SK-N-SH (cell line): ENCODE measurements around the gene NKAIN4. TPM values are rescaled to one million over a fixed set of nuclear protein-coding genes. Genes with fewer than 3 reads are reported as not detected.

ENCODE experiments used
- CTCF ChIA-PET: fragments of 300-600, 350-600 bp; formaldehyde crosslinking; extraction: SDS; loops from one replicate; lab custom pipeline; 2021; lab: Yijun Ruan, JAX
- POLR2A ChIA-PET: fragments of 350-600 bp; sonication (Branson Sonifier 250); formaldehyde crosslinking; extraction: SDS; loops from one replicate; lab custom pipeline; 2020; ENCODE audit warnings: antibody characterized with exemption, inconsistent platforms; lab: Yijun Ruan, JAX
- DNase-seq: peaks from one replicate; pipeline ENCODE4 v3.0.0; 2012
- H2AFZ ChIP-seq: fragments of 200-600 bp; sonication (generic); 2 replicates; pipeline ENCODE4 v1.8.1; 2016; ENCODE audit warnings: antibody characterized with exemption, mild to moderate bottlenecking, low read depth
- H3F3A ChIP-seq: fragments of 200-600 bp; sonication (generic); replicated peaks from 2 replicates; pipeline ENCODE3; 2016; ENCODE audit warnings: antibody characterized with exemption, mild to moderate bottlenecking; ENCODE audit not compliant: insufficient read depth
- H3K27ac ChIP-seq, 2 experiments: fragments of 200-500 bp in 1 of 2; fragments of 200-600 bp in 1 of 2; sonication (Bioruptor generic) in 1 of 2; sonication (generic), shearing (Covaris generic) in 1 of 2; 2 replicates each; pipeline versions ENCODE4 v1.5.1 to v1.6.1; 2014 to 2016; ENCODE audit warnings: low read depth in 2 of 2, inconsistent platforms in 1 of 2, low read length in 1 of 2, mild to moderate bottlenecking in 1 of 2, mixed read lengths in 1 of 2
- H3K27me3 ChIP-seq: fragments of 200-600 bp; sonication (generic), shearing (Covaris generic); 2 replicates; pipeline ENCODE4 v1.6.1; 2016; ENCODE audit warnings: mixed run types; ENCODE audit not compliant: insufficient read depth
- H3K36me3 ChIP-seq, 2 experiments: fragments of 200-500 bp in 1 of 2; fragments of 200-600 bp in 1 of 2; sonication (Bioruptor generic) in 1 of 2; sonication (generic) in 1 of 2; replicated peaks in 1 of 2; 2 replicates each; pipeline versions ENCODE3 to v1.5.1; 2014 to 2016; ENCODE audit warnings: low read length in 1 of 2, mild to moderate bottlenecking in 1 of 2; ENCODE audit not compliant: insufficient read depth in 2 of 2, control insufficient read depth in 1 of 2
- H3K4me1 ChIP-seq, 2 experiments: fragments of 200-500 bp in 1 of 2; fragments of 200-600 bp in 1 of 2; sonication (Bioruptor generic) in 1 of 2; sonication (generic), shearing (Covaris generic) in 1 of 2; 2 replicates each; pipeline versions ENCODE4 v1.5.1 to v1.6.1; 2014 to 2016; ENCODE audit warnings: low read depth in 1 of 2, low read length in 1 of 2, mixed run types in 1 of 2; ENCODE audit not compliant: insufficient read depth in 2 of 2, control insufficient read depth in 1 of 2
- H3K4me2 ChIP-seq: fragments of 200-600 bp; sonication (generic), shearing (Covaris generic); 2 replicates; pipeline ENCODE4 v1.6.1; 2017; ENCODE audit warnings: mixed run types
- H3K4me3 ChIP-seq, 2 experiments: fragments of 200-500 bp in 1 of 2; fragments of 200-600 bp in 1 of 2; sonication (Bioruptor generic) in 1 of 2; sonication (generic), shearing (Covaris generic) in 1 of 2; 2 replicates each; pipeline versions ENCODE4 v1.5.1 to v1.8.1; 2014 to 2016; ENCODE audit warnings: low read depth in 2 of 2, inconsistent platforms in 1 of 2, low read length in 1 of 2, mild to moderate bottlenecking in 1 of 2, mixed read lengths in 1 of 2, moderate library complexity in 1 of 2
- H3K79me2 ChIP-seq: fragments of 200-600 bp; sonication (generic); 2 replicates; pipeline ENCODE4 v1.8.1; 2017; ENCODE audit warnings: mild to moderate bottlenecking; ENCODE audit not compliant: insufficient read depth
- H3K9ac ChIP-seq: fragments of 200-600 bp; sonication (generic); 2 replicates; pipeline ENCODE4 v1.6.1; 2017; ENCODE audit warnings: mixed run types
- H3K9me2 ChIP-seq: fragments of 200-600 bp; sonication (generic); 2 replicates; pipeline ENCODE4 v1.6.1; 2017; ENCODE audit warnings: mixed run types
- H3K9me3 ChIP-seq: fragments of 200-600 bp; sonication (generic); 2 replicates; pipeline ENCODE4 v1.6.1; 2017; ENCODE audit warnings: mixed run types, mild to moderate bottlenecking, moderate library complexity
- H4K20me1 ChIP-seq: fragments of 200-600 bp; sonication (generic); 2 replicates; pipeline ENCODE4 v1.6.1; 2017; ENCODE audit warnings: mild to moderate bottlenecking, mixed run types; ENCODE audit not compliant: insufficient read depth
- CTCF ChIP-seq: fragments of 200-600 bp; sonication (generic); IDR thresholded peaks from 2 replicates; pipeline ENCODE4 v1.6.1; 2017; ENCODE audit warnings: antibody characterized with exemption, mild to moderate bottlenecking, moderate library complexity
- FOXJ3 ChIP-seq: sonication (generic); formaldehyde crosslinking; IDR thresholded peaks from 2 replicates; pipeline ENCODE4 v1.5.1; 2020; ENCODE audit warnings: mild to moderate bottlenecking, missing genetic modification reagents
- GABPA ChIP-seq: IDR thresholded peaks from 2 replicates; pipeline ENCODE4 v1.4.0; 2012; ENCODE audit warnings: low read depth, mild to moderate bottlenecking
- RAD21 ChIP-seq: IDR thresholded peaks from 2 replicates; pipeline ENCODE4 v1.6.1; 2012; ENCODE audit warnings: mild to moderate bottlenecking, low read length
- SMC3 ChIP-seq: IDR thresholded peaks from 2 replicates; pipeline ENCODE4 v1.6.1; 2012; ENCODE audit warnings: low read depth, low read length, improper control_type of control experiment
- WGBS: methylation state at CpG from one replicate; pipeline ENCODE4 v1.1.6; 2017; ENCODE audit warnings: low lambda C conversion rate; 5-methylcytosine and 5-hydroxymethylcytosine counted together
- polyA plus RNA-seq, 3 experiments: library from polyadenylated mRNA; depleted of rRNA; stranded (reverse); fragments of >200 nt; gene quantifications; 2 replicates each; pipeline ENCODE4 v1.2.3, GENCODE V29; 2012
- TF ChIP-seq, protein P1 (sequence below): IDR thresholded peaks from 2 replicates; pipeline ENCODE4 v1.4.0; 2012; ENCODE audit warnings: low read depth, borderline replicate concordance
- TF ChIP-seq, protein P2 (sequence below): IDR thresholded peaks from 2 replicates; pipeline ENCODE4; 2012

Gene NKAIN4
- polyA plus RNA-seq, 1 of the 3 experiments (the other 2 are of a cell fraction): not detected

DNA sequence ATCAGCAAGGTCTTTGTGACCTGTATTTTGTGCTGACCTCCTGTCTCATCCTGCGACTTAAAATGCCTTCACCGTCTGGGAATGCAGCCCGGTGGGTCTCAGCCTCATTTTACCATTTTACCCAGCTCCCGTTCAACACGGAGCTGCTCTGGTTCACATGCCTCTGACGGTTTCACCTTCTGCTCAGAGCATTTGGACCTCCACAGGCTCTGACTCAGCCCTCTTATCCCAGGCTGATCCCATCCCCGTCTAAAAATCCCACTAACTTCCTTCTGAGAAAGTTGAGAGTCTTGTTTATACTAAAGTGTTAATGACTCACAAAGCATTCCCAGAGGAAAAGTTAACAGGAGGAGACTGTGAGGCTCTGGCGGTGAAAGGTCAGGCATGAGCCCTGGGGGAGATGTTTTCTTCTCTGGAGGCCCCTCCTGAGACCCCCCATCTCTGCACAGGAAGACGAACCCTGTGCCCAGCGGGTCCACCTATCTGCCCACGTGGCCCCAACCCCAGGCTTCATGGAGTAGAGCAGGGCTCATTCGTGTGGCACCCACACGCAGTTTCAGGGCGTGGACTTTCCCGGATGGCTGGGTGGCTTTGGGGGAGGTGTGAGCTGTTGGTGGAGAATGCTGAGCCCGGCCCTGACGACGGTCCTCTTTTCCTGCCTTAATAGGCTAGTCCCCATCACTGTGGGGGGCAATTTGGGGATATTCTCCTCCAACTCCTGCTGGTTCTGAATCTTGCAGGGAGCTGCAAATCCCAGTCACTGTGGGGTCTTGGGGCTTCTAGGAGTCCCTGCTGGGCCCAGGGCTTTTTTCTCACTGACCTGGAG lies 21.8 kb downstream of the NKAIN4 start:
- no peak overlapping the region for H3K4me3 ChIP-seq
- no peaks in the 10 kb centered on the region for H3K9me3 ChIP-seq
- H3K9me2 ChIP-seq: no peaks in the 10 kb centered on the region
- H3K27me3 ChIP-seq: no peaks in the 10 kb centered on the region
- no peaks in the 10 kb centered on the region for H4K20me1 ChIP-seq
- H3K4me1 ChIP-seq: peaks cover 0 to 5% of the 10 kb centered on the region in 2 experiments; a peak in 1 of 4 replicates
- H3F3A ChIP-seq: no peaks in the 10 kb centered on the region
- no peaks in the 10 kb centered on the region for H3K79me2 ChIP-seq
- H3K4me2 ChIP-seq: 0 out of 2 replicates have a peak overlapping the region, but pooled peaks have one; percentile 11
- TF ChIP-seq, protein P1, sequence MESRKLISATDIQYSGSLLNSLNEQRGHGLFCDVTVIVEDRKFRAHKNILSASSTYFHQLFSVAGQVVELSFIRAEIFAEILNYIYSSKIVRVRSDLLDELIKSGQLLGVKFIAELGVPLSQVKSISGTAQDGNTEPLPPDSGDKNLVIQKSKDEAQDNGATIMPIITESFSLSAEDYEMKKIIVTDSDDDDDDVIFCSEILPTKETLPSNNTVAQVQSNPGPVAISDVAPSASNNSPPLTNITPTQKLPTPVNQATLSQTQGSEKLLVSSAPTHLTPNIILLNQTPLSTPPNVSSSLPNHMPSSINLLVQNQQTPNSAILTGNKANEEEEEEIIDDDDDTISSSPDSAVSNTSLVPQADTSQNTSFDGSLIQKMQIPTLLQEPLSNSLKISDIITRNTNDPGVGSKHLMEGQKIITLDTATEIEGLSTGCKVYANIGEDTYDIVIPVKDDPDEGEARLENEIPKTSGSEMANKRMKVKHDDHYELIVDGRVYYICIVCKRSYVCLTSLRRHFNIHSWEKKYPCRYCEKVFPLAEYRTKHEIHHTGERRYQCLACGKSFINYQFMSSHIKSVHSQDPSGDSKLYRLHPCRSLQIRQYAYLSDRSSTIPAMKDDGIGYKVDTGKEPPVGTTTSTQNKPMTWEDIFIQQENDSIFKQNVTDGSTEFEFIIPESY: no peak
- TF ChIP-seq, all 33 proteins: peak for 0
- CTCF ChIA-PET: interaction anchor here (1.4 to 3.7 kb wide), 2 partner anchors 9 to 149 kb away, joined by 4 to 42 read pairs; no protein-coding TSS in a partner anchor
- 45% methylated on average over 15 of the region's 18 CpGs for WGBS
- POLR2A ChIA-PET: interaction anchor here (0.6 kb wide), 1 partner anchor 13 kb away, joined by 3 read pairs; no protein-coding TSS in a partner anchor
- Histone ChIP-seq H2AFZ (0 out of 2 replicates have a peak overlapping the region, but pooled peaks have one; percentile 5), H3K36me3 (no peaks in the 10 kb centered on the region), H3K27ac (peak overlapping the region in 1 of 2 experiments; percentile 45; a peak in 1 of 4 replicates), H3K9ac (no peak overlapping the region)
- no peak for DNase-seq

DNA sequence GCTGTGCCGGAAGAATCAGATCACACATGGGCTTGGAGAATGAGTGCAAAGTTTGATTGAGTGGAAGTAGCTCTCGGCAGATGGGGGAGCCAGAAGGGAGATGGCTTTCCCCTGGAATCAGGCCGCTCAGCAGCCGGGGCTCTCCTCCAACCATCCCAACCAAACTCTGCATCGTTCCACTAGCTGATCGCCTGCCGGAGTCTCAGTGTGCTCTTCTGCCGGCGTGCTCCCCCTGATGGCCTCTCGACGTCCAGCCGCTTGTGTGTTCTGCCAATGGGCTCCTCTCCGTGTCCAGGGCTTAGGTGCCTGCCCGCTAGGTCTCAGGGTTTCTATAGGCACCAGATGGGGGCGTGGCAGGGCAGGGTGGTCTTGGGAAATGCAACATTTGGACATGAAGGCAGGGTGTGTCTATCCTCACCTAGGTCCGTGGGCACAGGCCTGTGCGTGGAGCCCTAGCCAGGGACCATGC lies 23.4 kb downstream of the NKAIN4 start:
- H3K9ac ChIP-seq: no peak overlapping the region
- CTCF ChIA-PET: interaction anchor here (0.8 to 3.7 kb wide), 13 partner anchors 7 to 151 kb away, joined by 3 to 42 read pairs (median 5); partner anchors contain the start of genes ARFGAP1 and COL20A1
- POLR2A ChIA-PET: no interaction called here

More for the DNA sequence above, 23.4 kb downstream of the NKAIN4 start:
- peak; percentile 74 for DNase-seq
- 53% methylated on average over 10 of the region's 17 CpGs for WGBS
- Histone ChIP-seq H3K9me2 (no peaks in the 10 kb centered on the region), H2AFZ (no peak overlapping the region), H3K36me3 (no peaks in the 10 kb centered on the region), H3F3A (no peaks in the 10 kb centered on the region), H3K4me1 (peaks cover 0 to 5% of the 10 kb centered on the region in 2 experiments; a peak in 1 of 4 replicates), H3K79me2 (no peaks in the 10 kb centered on the region), H3K4me3 (no peak overlapping the region; a peak in 1 of 4 replicates), H3K27me3 (no peaks in the 10 kb centered on the region), H3K4me2 (no peak overlapping the region), H4K20me1 (no peaks in the 10 kb centered on the region), H3K9me3 (no peaks in the 10 kb centered on the region), H3K27ac (no peak overlapping the region)
- TF ChIP-seq FOXJ3 (CRISPR knock-in tag) (no peak), GABPA (no peak), RAD21 (peak; percentile 54), CTCF (peak; percentile 58), SMC3 (peak; percentile 46)
- TF ChIP-seq, protein P2, sequence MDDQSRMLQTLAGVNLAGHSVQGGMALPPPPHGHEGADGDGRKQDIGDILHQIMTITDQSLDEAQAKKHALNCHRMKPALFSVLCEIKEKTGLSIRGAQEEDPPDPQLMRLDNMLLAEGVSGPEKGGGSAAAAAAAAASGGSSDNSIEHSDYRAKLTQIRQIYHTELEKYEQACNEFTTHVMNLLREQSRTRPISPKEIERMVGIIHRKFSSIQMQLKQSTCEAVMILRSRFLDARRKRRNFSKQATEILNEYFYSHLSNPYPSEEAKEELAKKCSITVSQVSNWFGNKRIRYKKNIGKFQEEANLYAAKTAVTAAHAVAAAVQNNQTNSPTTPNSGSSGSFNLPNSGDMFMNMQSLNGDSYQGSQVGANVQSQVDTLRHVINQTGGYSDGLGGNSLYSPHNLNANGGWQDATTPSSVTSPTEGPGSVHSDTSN: no peak
